GM12878 (cell line): ENCODE data around the gene PEF1. TPM values are rescaled to one million over a fixed set of nuclear protein-coding genes. Genes with fewer than 3 reads are reported as not detected.

Source experiments
- CREB1 ChIP-seq: IDR thresholded peaks from 2 replicates; pipeline ENCODE4 v1.6.1; 2012; ENCODE audit warnings: low read depth, mild to moderate bottlenecking, inconsistent platforms
- ESRRA ChIP-seq: IDR thresholded peaks from 2 replicates; pipeline ENCODE4 v1.6.1; 2012; ENCODE audit warnings: mild to moderate bottlenecking, low read length, improper control_type of control experiment
- FOXK2 ChIP-seq: fragments of 450-650 bp; IDR thresholded peaks from 2 replicates; pipeline ENCODE4 v1.6.1; 2017; ENCODE audit warnings: mild to moderate bottlenecking, moderate library complexity
- MYC ChIP-seq: IDR thresholded peaks from 2 replicates; pipeline ENCODE4 v1.6.1; 2011; ENCODE audit warnings: mild to moderate bottlenecking, low read length, moderate library complexity, inconsistent platforms; ENCODE audit not compliant: insufficient read depth, insufficient replicate concordance, insufficient read length, severe bottlenecking
- SMAD1 ChIP-seq: fragments of 450-650 bp; IDR thresholded peaks from 2 replicates; pipeline ENCODE4 v1.6.1; 2018; ENCODE audit warnings: mild to moderate bottlenecking, low read depth; ENCODE audit not compliant: partially characterized antibody
- SREBF2 ChIP-seq: IDR thresholded peaks from 2 replicates; pipeline ENCODE4 v1.6.1; 2012; ENCODE audit warnings: mild to moderate bottlenecking, low read length
- TAF1 ChIP-seq: IDR thresholded peaks from 2 replicates; pipeline ENCODE4 v1.6.1; 2011; ENCODE audit warnings: mild to moderate bottlenecking, low read depth, low read length, borderline replicate concordance
- WRNIP1 ChIP-seq: IDR thresholded peaks from 2 replicates; pipeline ENCODE4 v1.6.1; 2011; ENCODE audit warnings: low read depth, low read length, improper control_type of control experiment, borderline replicate concordance
- polyA plus RNA-seq, 11 experiments: library from polyadenylated mRNA; depleted of rRNA in 4 of 11; unstranded in 6 of 11; stranded (reverse) in 5 of 11; fragments of >200 nt; fragmentation: Nextera tagmentation in 4 of 11; fragmentation: Illumina TruSeq in 1 of 11; extraction: Ambion mirVana in 4 of 11; extraction: Trizol in 1 of 11; gene quantifications; 1 replicate in 1 of 11; 2 replicates in 10 of 11; pipeline versions ENCODE4 v1.2.1 to v1.2.3, GENCODE V29; 2011 to 2016; ENCODE audit warnings: inconsistent platforms in 2 of 11, missing spikeins in 2 of 11, low read depth in 1 of 11
- total RNA-seq, 4 experiments: library from RNA; depleted of rRNA in 3 of 4; stranded (reverse); fragments of >200 nt in 3 of 4; fragmentation: Illumina TruSeq in 1 of 4; extraction: Trizol in 1 of 4; gene quantifications; 2 replicates each; pipeline versions ENCODE4 v1.2.1 to v1.2.3, GENCODE V29; 2013 to 2021
- TF ChIP-seq, protein P1 (sequence below): fragments of 450-650 bp; formaldehyde crosslinking; IDR thresholded peaks from 2 replicates; pipeline ENCODE4 v1.5.0; 2022; ENCODE audit warnings: mild to moderate bottlenecking, missing genetic modification characterization
- TF ChIP-seq, protein P2 (sequence below): fragments of 450-650 bp; IDR thresholded peaks from 2 replicates; pipeline ENCODE4 v1.6.1; 2017; ENCODE audit warnings: mild to moderate bottlenecking, low read depth, inconsistent platforms; ENCODE audit not compliant: poor library complexity, severe bottlenecking
- TF ChIP-seq, protein P3 (sequence below): fragments of 450-650 bp; IDR thresholded peaks from 2 replicates; pipeline ENCODE4 v1.6.1; 2017; ENCODE audit warnings: mild to moderate bottlenecking, moderate library complexity
- TF ChIP-seq, protein P4 (sequence below): fragments of 450-650 bp; IDR thresholded peaks from 2 replicates; pipeline ENCODE4 v1.6.1; 2017; ENCODE audit warnings: mild to moderate bottlenecking, moderate library complexity

PEF1 gene
- total and polyA plus RNA-seq, 10 of the 15 experiments (the other 5 are each of a cell fraction or from before 2014, with no cell fraction given), result 27.1 to 107 (median 79.0) TPM

DNA sequence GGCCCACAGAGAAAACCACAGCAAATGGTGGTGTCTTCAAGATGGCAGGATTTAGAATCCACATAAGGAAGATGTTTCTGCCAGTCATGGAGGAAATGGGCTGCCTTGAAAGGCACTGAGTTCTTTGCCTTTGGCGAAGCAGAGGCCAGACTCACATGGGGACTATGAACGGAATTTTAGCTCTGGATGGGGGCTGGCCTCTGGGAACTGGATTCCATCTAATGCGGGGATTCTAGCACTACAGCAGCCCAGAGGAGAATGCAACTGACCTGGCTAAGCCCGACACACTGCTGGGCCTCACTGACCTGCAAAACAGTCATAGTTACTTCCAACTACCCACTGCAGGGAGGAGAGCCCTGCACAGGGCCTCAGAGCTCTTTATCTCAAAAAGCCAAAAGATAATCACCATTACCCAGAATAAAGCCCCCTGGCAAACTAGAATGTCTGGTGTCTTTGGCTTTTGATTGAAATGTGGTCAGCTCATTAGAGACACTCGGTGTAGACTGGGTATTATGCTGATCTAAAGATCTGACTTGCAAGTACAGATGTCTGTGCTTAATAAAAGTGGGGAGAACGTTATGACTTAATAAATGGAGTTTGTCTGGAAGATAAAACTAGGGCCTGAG, 15.6 kb downstream of the PEF1 start (continued):
- TF ChIP-seq, protein P1, sequence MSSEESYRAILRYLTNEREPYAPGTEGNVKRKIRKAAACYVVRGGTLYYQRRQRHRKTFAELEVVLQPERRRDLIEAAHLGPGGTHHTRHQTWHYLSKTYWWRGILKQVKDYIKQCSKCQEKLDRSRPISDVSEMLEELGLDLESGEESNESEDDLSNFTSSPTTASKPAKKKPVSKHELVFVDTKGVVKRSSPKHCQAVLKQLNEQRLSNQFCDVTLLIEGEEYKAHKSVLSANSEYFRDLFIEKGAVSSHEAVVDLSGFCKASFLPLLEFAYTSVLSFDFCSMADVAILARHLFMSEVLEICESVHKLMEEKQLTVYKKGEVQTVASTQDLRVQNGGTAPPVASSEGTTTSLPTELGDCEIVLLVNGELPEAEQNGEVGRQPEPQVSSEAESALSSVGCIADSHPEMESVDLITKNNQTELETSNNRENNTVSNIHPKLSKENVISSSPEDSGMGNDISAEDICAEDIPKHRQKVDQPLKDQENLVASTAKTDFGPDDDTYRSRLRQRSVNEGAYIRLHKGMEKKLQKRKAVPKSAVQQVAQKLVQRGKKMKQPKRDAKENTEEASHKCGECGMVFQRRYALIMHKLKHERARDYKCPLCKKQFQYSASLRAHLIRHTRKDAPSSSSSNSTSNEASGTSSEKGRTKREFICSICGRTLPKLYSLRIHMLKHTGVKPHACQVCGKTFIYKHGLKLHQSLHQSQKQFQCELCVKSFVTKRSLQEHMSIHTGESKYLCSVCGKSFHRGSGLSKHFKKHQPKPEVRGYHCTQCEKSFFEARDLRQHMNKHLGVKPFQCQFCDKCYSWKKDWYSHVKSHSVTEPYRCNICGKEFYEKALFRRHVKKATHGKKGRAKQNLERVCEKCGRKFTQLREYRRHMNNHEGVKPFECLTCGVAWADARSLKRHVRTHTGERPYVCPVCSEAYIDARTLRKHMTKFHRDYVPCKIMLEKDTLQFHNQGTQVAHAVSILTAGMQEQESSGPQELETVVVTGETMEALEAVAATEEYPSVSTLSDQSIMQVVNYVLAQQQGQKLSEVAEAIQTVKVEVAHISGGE (CRISPR knock-in tag), result no peak
- TF ChIP-seq SREBF2 (no peak), TAF1 (no peak), SMAD1 (no peak), MYC (no peak), WRNIP1 (no peak), FOXK2 (no peak), CREB1 (no peak), ESRRA (no peak)
- TF ChIP-seq, protein P2, sequence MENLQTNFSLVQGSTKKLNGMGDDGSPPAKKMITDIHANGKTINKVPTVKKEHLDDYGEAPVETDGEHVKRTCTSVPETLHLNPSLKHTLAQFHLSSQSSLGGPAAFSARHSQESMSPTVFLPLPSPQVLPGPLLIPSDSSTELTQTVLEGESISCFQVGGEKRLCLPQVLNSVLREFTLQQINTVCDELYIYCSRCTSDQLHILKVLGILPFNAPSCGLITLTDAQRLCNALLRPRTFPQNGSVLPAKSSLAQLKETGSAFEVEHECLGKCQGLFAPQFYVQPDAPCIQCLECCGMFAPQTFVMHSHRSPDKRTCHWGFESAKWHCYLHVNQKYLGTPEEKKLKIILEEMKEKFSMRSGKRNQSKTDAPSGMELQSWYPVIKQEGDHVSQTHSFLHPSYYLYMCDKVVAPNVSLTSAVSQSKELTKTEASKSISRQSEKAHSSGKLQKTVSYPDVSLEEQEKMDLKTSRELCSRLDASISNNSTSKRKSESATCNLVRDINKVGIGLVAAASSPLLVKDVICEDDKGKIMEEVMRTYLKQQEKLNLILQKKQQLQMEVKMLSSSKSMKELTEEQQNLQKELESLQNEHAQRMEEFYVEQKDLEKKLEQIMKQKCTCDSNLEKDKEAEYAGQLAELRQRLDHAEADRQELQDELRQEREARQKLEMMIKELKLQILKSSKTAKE, result no peak
- TF ChIP-seq, protein P3, sequence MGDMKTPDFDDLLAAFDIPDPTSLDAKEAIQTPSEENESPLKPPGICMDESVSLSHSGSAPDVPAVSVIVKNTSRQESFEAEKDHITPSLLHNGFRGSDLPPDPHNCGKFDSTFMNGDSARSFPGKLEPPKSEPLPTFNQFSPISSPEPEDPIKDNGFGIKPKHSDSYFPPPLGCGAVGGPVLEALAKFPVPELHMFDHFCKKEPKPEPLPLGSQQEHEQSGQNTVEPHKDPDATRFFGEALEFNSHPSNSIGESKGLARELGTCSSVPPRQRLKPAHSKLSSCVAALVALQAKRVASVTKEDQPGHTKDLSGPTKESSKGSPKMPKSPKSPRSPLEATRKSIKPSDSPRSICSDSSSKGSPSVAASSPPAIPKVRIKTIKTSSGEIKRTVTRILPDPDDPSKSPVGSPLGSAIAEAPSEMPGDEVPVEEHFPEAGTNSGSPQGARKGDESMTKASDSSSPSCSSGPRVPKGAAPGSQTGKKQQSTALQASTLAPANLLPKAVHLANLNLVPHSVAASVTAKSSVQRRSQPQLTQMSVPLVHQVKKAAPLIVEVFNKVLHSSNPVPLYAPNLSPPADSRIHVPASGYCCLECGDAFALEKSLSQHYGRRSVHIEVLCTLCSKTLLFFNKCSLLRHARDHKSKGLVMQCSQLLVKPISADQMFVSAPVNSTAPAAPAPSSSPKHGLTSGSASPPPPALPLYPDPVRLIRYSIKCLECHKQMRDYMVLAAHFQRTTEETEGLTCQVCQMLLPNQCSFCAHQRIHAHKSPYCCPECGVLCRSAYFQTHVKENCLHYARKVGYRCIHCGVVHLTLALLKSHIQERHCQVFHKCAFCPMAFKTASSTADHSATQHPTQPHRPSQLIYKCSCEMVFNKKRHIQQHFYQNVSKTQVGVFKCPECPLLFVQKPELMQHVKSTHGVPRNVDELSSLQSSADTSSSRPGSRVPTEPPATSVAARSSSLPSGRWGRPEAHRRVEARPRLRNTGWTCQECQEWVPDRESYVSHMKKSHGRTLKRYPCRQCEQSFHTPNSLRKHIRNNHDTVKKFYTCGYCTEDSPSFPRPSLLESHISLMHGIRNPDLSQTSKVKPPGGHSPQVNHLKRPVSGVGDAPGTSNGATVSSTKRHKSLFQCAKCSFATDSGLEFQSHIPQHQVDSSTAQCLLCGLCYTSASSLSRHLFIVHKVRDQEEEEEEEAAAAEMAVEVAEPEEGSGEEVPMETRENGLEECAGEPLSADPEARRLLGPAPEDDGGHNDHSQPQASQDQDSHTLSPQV, result no peak
- TF ChIP-seq, protein P4, sequence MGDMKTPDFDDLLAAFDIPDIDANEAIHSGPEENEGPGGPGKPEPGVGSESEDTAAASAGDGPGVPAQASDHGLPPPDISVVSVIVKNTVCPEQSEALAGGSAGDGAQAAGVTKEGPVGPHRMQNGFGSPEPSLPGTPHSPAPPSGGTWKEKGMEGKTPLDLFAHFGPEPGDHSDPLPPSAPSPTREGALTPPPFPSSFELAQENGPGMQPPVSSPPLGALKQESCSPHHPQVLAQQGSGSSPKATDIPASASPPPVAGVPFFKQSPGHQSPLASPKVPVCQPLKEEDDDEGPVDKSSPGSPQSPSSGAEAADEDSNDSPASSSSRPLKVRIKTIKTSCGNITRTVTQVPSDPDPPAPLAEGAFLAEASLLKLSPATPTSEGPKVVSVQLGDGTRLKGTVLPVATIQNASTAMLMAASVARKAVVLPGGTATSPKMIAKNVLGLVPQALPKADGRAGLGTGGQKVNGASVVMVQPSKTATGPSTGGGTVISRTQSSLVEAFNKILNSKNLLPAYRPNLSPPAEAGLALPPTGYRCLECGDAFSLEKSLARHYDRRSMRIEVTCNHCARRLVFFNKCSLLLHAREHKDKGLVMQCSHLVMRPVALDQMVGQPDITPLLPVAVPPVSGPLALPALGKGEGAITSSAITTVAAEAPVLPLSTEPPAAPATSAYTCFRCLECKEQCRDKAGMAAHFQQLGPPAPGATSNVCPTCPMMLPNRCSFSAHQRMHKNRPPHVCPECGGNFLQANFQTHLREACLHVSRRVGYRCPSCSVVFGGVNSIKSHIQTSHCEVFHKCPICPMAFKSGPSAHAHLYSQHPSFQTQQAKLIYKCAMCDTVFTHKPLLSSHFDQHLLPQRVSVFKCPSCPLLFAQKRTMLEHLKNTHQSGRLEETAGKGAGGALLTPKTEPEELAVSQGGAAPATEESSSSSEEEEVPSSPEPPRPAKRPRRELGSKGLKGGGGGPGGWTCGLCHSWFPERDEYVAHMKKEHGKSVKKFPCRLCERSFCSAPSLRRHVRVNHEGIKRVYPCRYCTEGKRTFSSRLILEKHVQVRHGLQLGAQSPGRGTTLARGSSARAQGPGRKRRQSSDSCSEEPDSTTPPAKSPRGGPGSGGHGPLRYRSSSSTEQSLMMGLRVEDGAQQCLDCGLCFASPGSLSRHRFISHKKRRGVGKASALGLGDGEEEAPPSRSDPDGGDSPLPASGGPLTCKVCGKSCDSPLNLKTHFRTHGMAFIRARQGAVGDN, result no peak
